Adipocyte (in vitro differentiated cells): Measurements from ENCODE around the gene SHC1.
A peak's percentile ranks its signal among the peaks of the same experiment; 100 is the strongest.

Experiments
- DNase-seq: peaks from one replicate; pipeline ENCODE4 v3.0.0-alpha.2; 2015; ENCODE audit warnings: low read depth
- H3K27me3 ChIP-seq: replicated peaks from 2 replicates; pipeline ENCODE4 v1.7.0; 2013; ENCODE audit warnings: mild to moderate bottlenecking, low read length, moderate library complexity; ENCODE audit not compliant: control insufficient read depth, insufficient read depth
- H3K36me3 ChIP-seq: 2 replicates; pipeline ENCODE4 v1.7.0; 2013; ENCODE audit warnings: low read length, mild to moderate bottlenecking, moderate library complexity; ENCODE audit not compliant: control insufficient read depth, insufficient read depth, severe bottlenecking
- H3K4me1 ChIP-seq: 2 replicates; pipeline ENCODE4 v1.7.0; 2013; ENCODE audit warnings: mild to moderate bottlenecking, low read length, moderate library complexity; ENCODE audit not compliant: control insufficient read depth, insufficient read depth
- H3K4me3 ChIP-seq: 2 replicates; pipeline ENCODE4 v1.7.0; 2013; ENCODE audit warnings: mild to moderate bottlenecking, low read length, moderate library complexity
- H3K9ac ChIP-seq: 2 replicates; pipeline ENCODE4 v1.7.0; 2013; ENCODE audit warnings: mild to moderate bottlenecking, low read length, moderate library complexity
- H3K9me3 ChIP-seq: 2 replicates; pipeline ENCODE4 v1.7.0; 2013; ENCODE audit warnings: mild to moderate bottlenecking, low read length, moderate library complexity; ENCODE audit not compliant: control insufficient read depth

The SHC1 gene

GRCh38 chr1:154958036-154958435, 12.5 kb downstream of the SHC1 start:
- Histone ChIP-seq H3K4me1 (peaks cover 30% of the 10 kb centered on the region), H3K9ac (no peak overlapping the region), H3K27me3 (no peaks in the 10 kb centered on the region), H3K36me3 (peaks cover 11% of the 10 kb centered on the region), H3K9me3 (no peaks in the 10 kb centered on the region), H3K4me3 (no peak overlapping the region)
- no peak for DNase-seq

GRCh38 chr1:154957091-154957657, 13.4 kb downstream of the SHC1 start:
- H3K4me3 ChIP-seq = no peak overlapping the region
- DNase-seq = no peak
- peaks cover 4% of the 10 kb centered on the region for H3K36me3 ChIP-seq
- H3K9me3 ChIP-seq = no peaks in the 10 kb centered on the region
- H3K4me1 ChIP-seq = peaks cover 26% of the 10 kb centered on the region
- no peaks in the 10 kb centered on the region for H3K27me3 ChIP-seq
- peak overlapping the region; percentile 86 for H3K9ac ChIP-seq

GRCh38 chr1:154956544-154956941, 14.0 kb downstream of the SHC1 start:
- Histone ChIP-seq H3K9ac (peak overlapping the region; percentile 86), H3K27me3 (no peaks in the 10 kb centered on the region), H3K9me3 (no peaks in the 10 kb centered on the region), H3K4me1 (peaks cover 26% of the 10 kb centered on the region), H3K4me3 (peak overlapping the region; percentile 87), H3K36me3 (peaks cover 4% of the 10 kb centered on the region)
- no peak for DNase-seq

DNA sequence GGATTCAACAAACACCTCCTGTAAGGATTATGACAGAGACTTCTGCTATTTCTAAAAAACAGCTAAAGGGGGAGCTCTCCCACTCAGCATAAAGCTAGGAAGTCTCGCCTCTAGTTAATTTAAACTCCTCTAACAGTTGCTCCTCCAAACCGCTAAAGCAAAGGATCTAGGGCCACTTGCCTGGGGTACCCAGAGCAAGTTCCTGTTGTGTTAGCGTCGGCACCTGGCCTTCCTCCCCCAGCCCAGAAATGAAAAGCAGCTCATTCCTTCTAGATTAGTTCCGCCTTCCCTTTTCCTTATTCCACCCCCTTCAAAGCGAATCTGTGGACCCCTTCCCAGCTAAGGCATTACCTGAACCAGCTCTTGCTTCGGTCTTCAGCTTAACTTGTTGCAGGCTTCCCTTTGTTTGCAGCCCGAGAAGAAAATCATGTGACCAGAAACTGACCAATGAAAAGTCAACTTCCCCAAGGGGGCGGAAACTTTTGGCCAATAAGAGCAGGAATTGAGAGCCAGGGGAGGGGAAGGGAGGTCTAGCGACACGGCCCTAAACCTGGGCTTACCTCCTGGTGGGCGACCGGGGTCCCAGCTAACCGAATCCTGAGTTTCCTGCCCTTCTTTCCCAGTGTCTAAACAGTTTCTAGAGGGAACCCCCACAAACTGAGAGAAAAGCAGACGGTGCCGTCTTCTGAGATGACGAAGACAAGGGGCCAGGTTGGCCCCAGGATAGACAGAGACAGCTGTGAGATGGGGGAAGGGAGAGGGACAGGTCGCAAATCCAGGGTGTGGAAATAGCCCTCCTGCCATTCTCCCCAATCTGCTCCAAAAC, 14.6 kb downstream of the SHC1 start, which contains the start of gene PBXIP1:
Gene PBXIP1 (minus strand): TSS at position 382 of the 826 bp plus-strand sequence. CDS start 2,378 bp downstream, outside the sequence.
- Histone ChIP-seq H3K9me3 (no peaks in the 10 kb centered on the region), H3K27me3 (no peaks in the 10 kb centered on the region), H3K36me3 (peaks cover 4% of the 10 kb centered on the region), H3K4me1 (peaks cover 24% of the 10 kb centered on the region), H3K9ac (peak within 1 kb of the TSS; percentile 86), H3K4me3 (peak within 1 kb of the TSS; percentile 87)
- DNase-seq = peak; percentile 94

DNA sequence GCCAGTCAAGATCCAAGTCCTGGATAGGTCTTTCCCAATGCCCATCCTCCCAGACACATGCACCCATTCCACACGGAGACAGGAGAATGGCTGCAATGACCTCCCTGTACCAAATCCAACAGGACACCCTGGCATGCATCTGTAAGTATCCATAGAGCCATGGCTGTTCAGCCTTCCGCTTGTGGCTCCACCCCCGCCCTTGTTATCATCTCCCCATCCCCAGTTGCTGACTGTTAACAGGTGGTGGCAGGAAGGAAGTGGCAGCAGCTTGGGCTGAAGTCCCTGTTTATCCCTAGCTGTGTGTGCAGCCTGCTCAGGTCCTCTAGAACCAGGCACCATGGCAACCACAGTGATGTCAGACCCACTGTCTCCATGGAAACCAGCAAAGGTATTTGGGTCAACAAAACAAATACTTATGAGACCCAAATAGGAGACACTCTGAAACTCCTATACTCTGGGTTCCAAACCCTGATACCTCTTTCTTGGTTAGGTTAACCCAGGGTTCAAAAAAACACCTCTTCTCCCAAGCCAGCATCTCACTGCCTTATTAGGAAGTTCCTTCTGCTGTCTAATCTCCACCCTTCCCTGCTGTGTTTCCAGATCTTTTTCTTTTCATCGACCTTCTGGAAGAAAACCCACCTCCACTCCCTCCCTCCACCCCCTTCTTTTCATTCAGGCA, 15.4 kb downstream of the SHC1 start:
- Histone ChIP-seq H3K4me1 (peaks cover 18% of the 10 kb centered on the region), H3K36me3 (peaks cover 11% of the 10 kb centered on the region), H3K9ac (peak overlapping the region; percentile 86), H3K4me3 (peak overlapping the region; percentile 87), H3K9me3 (no peaks in the 10 kb centered on the region), H3K27me3 (no peaks in the 10 kb centered on the region)
- peak; percentile 67 for DNase-seq

GRCh38 chr1:154954541-154954940, 16.0 kb downstream of the SHC1 start:
- Histone ChIP-seq H3K9me3 (no peaks in the 10 kb centered on the region), H3K4me3 (no peak overlapping the region), H3K4me1 (peaks cover 18% of the 10 kb centered on the region), H3K36me3 (peaks cover 11% of the 10 kb centered on the region), H3K27me3 (no peaks in the 10 kb centered on the region), H3K9ac (no peak overlapping the region)
- DNase-seq = no peak

DNA sequence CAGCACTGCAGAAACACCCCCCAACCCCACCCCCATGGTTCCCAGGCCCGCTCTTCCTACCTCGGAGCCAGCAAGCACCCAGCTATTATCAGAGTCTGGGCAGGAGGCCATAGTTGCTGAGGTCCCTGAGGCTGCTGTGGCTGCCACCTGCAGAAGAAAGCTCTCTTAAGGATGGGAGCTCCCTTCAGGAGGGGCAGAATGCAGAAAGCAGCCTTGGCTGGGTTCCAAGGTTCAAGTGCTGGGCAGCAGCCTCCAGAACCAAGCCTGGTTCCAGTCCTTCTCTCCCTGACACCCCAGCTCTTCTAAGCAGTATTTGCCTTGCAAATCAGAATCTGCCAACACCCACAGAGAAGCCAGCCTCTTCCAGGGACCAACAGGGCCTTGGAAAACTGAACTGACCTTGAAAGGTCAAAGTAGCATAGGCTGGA, 16.9 kb downstream of the SHC1 start:
- Histone ChIP-seq H3K9ac (no peak overlapping the region), H3K9me3 (no peaks in the 10 kb centered on the region), H3K4me3 (no peak overlapping the region), H3K27me3 (no peaks in the 10 kb centered on the region), H3K4me1 (peaks cover 18% of the 10 kb centered on the region), H3K36me3 (peaks cover 9% of the 10 kb centered on the region)
- no peak for DNase-seq

DNA sequence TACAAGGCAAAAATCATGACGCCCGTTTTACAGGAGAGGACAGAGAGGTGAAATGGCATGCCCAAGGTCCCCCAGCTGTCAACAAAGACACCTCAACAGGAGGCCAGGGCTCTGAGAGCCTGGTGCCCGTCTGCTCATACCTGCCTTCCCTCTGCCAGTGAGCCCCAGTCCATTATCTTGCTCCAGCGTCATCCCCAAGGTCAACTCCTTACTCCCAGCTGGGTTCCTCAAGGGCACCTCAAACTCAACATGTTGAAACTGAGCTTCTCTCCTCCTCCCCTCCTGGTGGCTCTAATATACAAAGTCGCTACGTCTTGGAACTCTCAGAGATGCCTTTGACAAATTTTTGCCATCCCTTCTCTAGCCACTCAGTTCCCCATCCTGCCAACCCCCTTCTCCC, 17.9 kb downstream of the SHC1 start:
- DNase-seq = no peak
- peaks cover 9% of the 10 kb centered on the region for H3K36me3 ChIP-seq
- H3K9me3 ChIP-seq = no peaks in the 10 kb centered on the region
- no peaks in the 10 kb centered on the region for H3K27me3 ChIP-seq
- no peak overlapping the region for H3K9ac ChIP-seq
- no peak overlapping the region for H3K4me3 ChIP-seq
- H3K4me1 ChIP-seq = peaks cover 18% of the 10 kb centered on the region

- Histone ChIP-seq H3K27me3 (no peaks in the 10 kb centered on the region), H3K36me3 (peaks cover 13% of the 10 kb centered on the region), H3K9ac (no peak overlapping the region), H3K4me1 (peaks cover 14% of the 10 kb centered on the region), H3K9me3 (no peaks in the 10 kb centered on the region), H3K4me3 (no peak overlapping the region)
- DNase-seq = no peak
These were observed 18.5 kb downstream of the SHC1 start for GRCh38 chr1:154951901-154952657.

GRCh38 chr1:154948079-154948478, 22.5 kb downstream of the SHC1 start:
- no peak overlapping the region for H3K4me3 ChIP-seq
- peaks cover 24% of the 10 kb centered on the region for H3K4me1 ChIP-seq
- H3K9ac ChIP-seq = no peak overlapping the region
- H3K36me3 ChIP-seq = peaks cover 13% of the 10 kb centered on the region
- H3K9me3 ChIP-seq = no peaks in the 10 kb centered on the region
- no peaks in the 10 kb centered on the region for H3K27me3 ChIP-seq
- no peak for DNase-seq
